Neural progenitor cell (in vitro differentiated cells): Measurements from ENCODE around the gene SDK2. TPM values are rescaled to one million over a fixed set of nuclear protein-coding genes. Genes with fewer than 3 reads are reported as not detected.

Source experiments
- DNase-seq: peaks from one replicate; pipeline ENCODE4 v3.0.0-alpha.2; 2016; ENCODE audit warnings: low spot score
- H2AFZ ChIP-seq: fragments of 200-600 bp; sonication (generic); replicated peaks from 2 replicates; pipeline ENCODE4 v1.6.1; 2016; ENCODE audit warnings: antibody characterized with exemption
- H3F3A ChIP-seq: fragments of 200-600 bp; sonication (generic); 2 replicates; pipeline ENCODE4 v1.6.1; 2016; ENCODE audit warnings: antibody characterized with exemption, low read depth
- H3K27ac ChIP-seq: fragments of 200-600 bp; sonication (generic); 2 replicates; pipeline ENCODE4 v1.5.1; 2016; ENCODE audit warnings: mild to moderate bottlenecking
- H3K27me3 ChIP-seq: fragments of 200-600 bp; sonication (generic); 2 replicates; pipeline ENCODE4 v1.6.1; 2016; ENCODE audit warnings: mild to moderate bottlenecking, moderate library complexity
- H3K36me3 ChIP-seq: fragments of 200-600 bp; sonication (generic); 2 replicates; pipeline ENCODE4 v1.5.1; 2016
- H3K4me1 ChIP-seq: fragments of 200-600 bp; sonication (generic); 2 replicates; pipeline ENCODE4 v1.6.1; 2016; ENCODE audit warnings: mixed run types
- H3K4me2 ChIP-seq: fragments of 200-600 bp; sonication (generic); 2 replicates; pipeline ENCODE4 v1.6.1; 2016
- H3K4me3 ChIP-seq: fragments of 200-600 bp; sonication (generic); 2 replicates; pipeline ENCODE4 v1.5.1; 2016
- H3K79me2 ChIP-seq: fragments of 200-600 bp; sonication (generic); 2 replicates; pipeline ENCODE4 v1.6.1; 2016; ENCODE audit warnings: low read depth
- H3K9ac ChIP-seq: fragments of 200-600 bp; sonication (generic); 2 replicates; pipeline ENCODE4 v1.6.1; 2016
- H3K9me3 ChIP-seq: fragments of 200-600 bp; sonication (generic); 2 replicates; pipeline ENCODE4 v1.5.1; 2016; ENCODE audit warnings: low read depth
- H4K20me1 ChIP-seq: fragments of 200-600 bp; sonication (generic); 2 replicates; pipeline ENCODE4 v1.6.1; 2016; ENCODE audit warnings: low read depth
- H3K27ac Mint-ChIP-seq: 3 replicates; pipeline ENCODE4 v1.8.0; 2021; ENCODE audit warnings: mixed read lengths
- H3K27me3 Mint-ChIP-seq: 2 replicates; pipeline ENCODE4 v1.8.0; 2022; ENCODE audit warnings: low read depth, mild to moderate bottlenecking, inconsistent platforms, moderate library complexity, mixed read lengths; ENCODE audit not compliant: insufficient read depth
- H3K36me3 Mint-ChIP-seq: 3 replicates; pipeline ENCODE4 v1.8.0; 2021; ENCODE audit warnings: mixed read lengths
- H3K4me1 Mint-ChIP-seq: 3 replicates; pipeline ENCODE4 v1.8.0; 2021; ENCODE audit warnings: mixed read lengths
- H3K4me3 Mint-ChIP-seq: 3 replicates; pipeline ENCODE4 v1.8.0; 2021; ENCODE audit warnings: mild to moderate bottlenecking, moderate library complexity, mixed read lengths
- H3K9me3 Mint-ChIP-seq: 3 replicates; pipeline ENCODE4 v1.8.0; 2020; ENCODE audit warnings: mixed read lengths
- CTCF ChIP-seq: fragments of 200-600 bp; sonication (generic); IDR thresholded peaks from 2 replicates; pipeline ENCODE4 v1.5.1; 2017; ENCODE audit warnings: antibody characterized with exemption, mild to moderate bottlenecking
- EZH2 ChIP-seq: fragments of 200-600 bp; sonication (generic); IDR thresholded peaks from 2 replicates; pipeline ENCODE4 v1.6.1; 2017; ENCODE audit warnings: antibody characterized with exemption, mild to moderate bottlenecking, moderate library complexity
- EZH2phosphoT487 ChIP-seq: fragments of 200-600 bp; sonication (generic); IDR thresholded peaks from 2 replicates; pipeline ENCODE4 v1.6.1; 2017; ENCODE audit warnings: antibody characterized with exemption
- total RNA-seq: library from RNA; depleted of rRNA; stranded (reverse); fragments of >200 nt; gene quantifications from 2 replicates; pipeline ENCODE4 v1.2.3, GENCODE V29; 2015; ENCODE audit warnings: low replicate concordance

The SDK2 gene
- total RNA-seq, 1 donor from 2014 or later, result 15.3 TPM

- peaks cover 38% of the 10 kb centered on the region for H3K36me3 Mint-ChIP-seq
- no peak for TF ChIP-seq EZH2
- TF ChIP-seq EZH2phosphoT487, result no peak
- Histone ChIP-seq H3K9me3 (no peaks in the 10 kb centered on the region), H3F3A (no peaks in the 10 kb centered on the region), H3K79me2 (no peaks in the 10 kb centered on the region), H3K27ac (no peak overlapping the region), H3K9ac (no peak overlapping the region), H3K4me3 (no peak overlapping the region), H4K20me1 (peaks cover 6% of the 10 kb centered on the region), H2AFZ (no peak overlapping the region), H3K36me3 (no peaks in the 10 kb centered on the region), H3K27me3 (no peaks in the 10 kb centered on the region), H3K4me1 (no peaks in the 10 kb centered on the region), H3K4me2 (no peak overlapping the region)
- H3K9me3 Mint-ChIP-seq, result no peaks in the 10 kb centered on the region
- no peak for DNase-seq
- peak overlapping the region; percentile 74 for H3K27ac Mint-ChIP-seq
- peaks cover 34% of the 10 kb centered on the region for H3K4me1 Mint-ChIP-seq
- peaks cover 1% of the 10 kb centered on the region for H3K27me3 Mint-ChIP-seq
- no peak overlapping the region for H3K4me3 Mint-ChIP-seq
Observed at GRCh38 chr17:73394512-73395450, 249.5 kb downstream of the SDK2 start.

- peaks cover 36% of the 10 kb centered on the region for H3K36me3 Mint-ChIP-seq
- no peak overlapping the region for H3K27ac ChIP-seq
- peaks cover 6% of the 10 kb centered on the region for H4K20me1 ChIP-seq
- H3K9me3 ChIP-seq, result no peaks in the 10 kb centered on the region
- no peak overlapping the region for H2AFZ ChIP-seq
- no peak overlapping the region for H3K9ac ChIP-seq
- H3K4me2 ChIP-seq, result no peak overlapping the region
- H3F3A ChIP-seq, result no peaks in the 10 kb centered on the region
- H3K79me2 ChIP-seq, result no peaks in the 10 kb centered on the region
- H3K9me3 Mint-ChIP-seq, result no peaks in the 10 kb centered on the region
- H3K4me1 ChIP-seq, result no peaks in the 10 kb centered on the region
- no peak for TF ChIP-seq CTCF
- no peaks in the 10 kb centered on the region for H3K36me3 ChIP-seq
- DNase-seq, result no peak
- H3K27me3 ChIP-seq, result no peaks in the 10 kb centered on the region
- H3K4me3 Mint-ChIP-seq, result no peak overlapping the region
- H3K4me1 Mint-ChIP-seq, result peaks cover 34% of the 10 kb centered on the region
- peaks cover 2% of the 10 kb centered on the region for H3K27me3 Mint-ChIP-seq
- no peak overlapping the region for H3K4me3 ChIP-seq
- no peak overlapping the region for H3K27ac Mint-ChIP-seq
Observed at GRCh38 chr17:73393962-73394361, 250.3 kb downstream of the SDK2 start.

- H3K27me3 ChIP-seq, result no peaks in the 10 kb centered on the region
- peaks cover 6% of the 10 kb centered on the region for H4K20me1 ChIP-seq
- no peaks in the 10 kb centered on the region for H3K4me1 ChIP-seq
- H3K9me3 Mint-ChIP-seq, result no peaks in the 10 kb centered on the region
- H3K4me1 Mint-ChIP-seq, result peaks cover 34% of the 10 kb centered on the region
- peak overlapping the region; percentile 38 for H3K4me3 Mint-ChIP-seq
- H3K27me3 Mint-ChIP-seq, result peaks cover 2% of the 10 kb centered on the region
- no peak overlapping the region for H3K27ac ChIP-seq
- H3F3A ChIP-seq, result no peaks in the 10 kb centered on the region
- no peak overlapping the region for H3K27ac Mint-ChIP-seq
- TF ChIP-seq EZH2phosphoT487 (no peak), CTCF (no peak), EZH2 (no peak)
- no peak overlapping the region for H3K4me2 ChIP-seq
- no peaks in the 10 kb centered on the region for H3K36me3 ChIP-seq
- no peak overlapping the region for H3K9ac ChIP-seq
- H3K79me2 ChIP-seq, result no peaks in the 10 kb centered on the region
- no peaks in the 10 kb centered on the region for H3K9me3 ChIP-seq
- H2AFZ ChIP-seq, result no peak overlapping the region
- no peak for DNase-seq
- H3K36me3 Mint-ChIP-seq, result peaks cover 32% of the 10 kb centered on the region
- no peak overlapping the region for H3K4me3 ChIP-seq
Observed at GRCh38 chr17:73393381-73393780, 250.9 kb downstream of the SDK2 start.
